Thoracic aorta (tissue), 2 donors: Measurements from ENCODE around the gene ATAD2B. TPM values are rescaled to one million over a fixed set of nuclear protein-coding genes. Genes with fewer than 3 reads are reported as not detected.

Experiments used
- ATAC-seq: fragments of 150-250 bp; one replicate; pipeline ENCODE4 v1.8.0; 2017; ENCODE audit warnings: low read depth; ENCODE audit not compliant: insufficient number of reproducible peaks, low FRiP score
- DNase-seq: peaks from one replicate; pipeline ENCODE4 v3.0.0-alpha.2; 2020; ENCODE audit warnings: low spot score
- H3K27ac ChIP-seq, 2 donors: fragments of 200-600 bp; sonication (generic); 1 replicate in 1 of 2; 2 replicates in 1 of 2; pipeline ENCODE4 v1.5.1; 2016; ENCODE audit warnings: mild to moderate bottlenecking in 2 of 2, moderate library complexity in 2 of 2
- H3K27me3 ChIP-seq: fragments of 200-600 bp; sonication (generic); replicated peaks from 2 replicates; pipeline ENCODE4 v1.6.0; 2016; ENCODE audit warnings: mild to moderate bottlenecking; ENCODE audit not compliant: insufficient read depth
- H3K36me3 ChIP-seq: fragments of 200-600 bp; sonication (generic); one replicate; pipeline ENCODE4 v1.5.1; 2016
- H3K4me1 ChIP-seq, 2 donors: fragments of 200-600 bp; sonication (generic); 1 replicate in 1 of 2; 2 replicates in 1 of 2; pipeline versions ENCODE4 v1.5.1 to v1.6.0; 2016; ENCODE audit warnings: low read depth in 2 of 2, mild to moderate bottlenecking in 1 of 2; ENCODE audit not compliant: control insufficient read depth in 1 of 2
- H3K4me3 ChIP-seq: fragments of 200-600 bp; sonication (generic); 2 replicates; pipeline ENCODE4 v1.5.1; 2016; ENCODE audit warnings: mild to moderate bottlenecking
- H3K9me3 ChIP-seq: fragments of 200-600 bp; sonication (generic); 2 replicates; pipeline ENCODE4 v1.5.1; 2016
- total RNA-seq, 2 donors: library from RNA; depleted of rRNA; stranded (reverse); fragments of >200 nt; gene quantifications; one replicate each; pipeline versions ENCODE4 v1.1.0 to v1.2.3, GENCODE V29; 2016
- TF ChIP-seq, protein P1 (sequence below): fragments of 200-600 bp; sonication (generic); IDR thresholded peaks from one replicate; pipeline ENCODE4 v1.5.1; 2019; ENCODE audit warnings: antibody characterized with exemption

ATAD2B gene
- total RNA-seq, 2 donors from 2014 or later: 38.3 to 80.7 TPM

DNA sequence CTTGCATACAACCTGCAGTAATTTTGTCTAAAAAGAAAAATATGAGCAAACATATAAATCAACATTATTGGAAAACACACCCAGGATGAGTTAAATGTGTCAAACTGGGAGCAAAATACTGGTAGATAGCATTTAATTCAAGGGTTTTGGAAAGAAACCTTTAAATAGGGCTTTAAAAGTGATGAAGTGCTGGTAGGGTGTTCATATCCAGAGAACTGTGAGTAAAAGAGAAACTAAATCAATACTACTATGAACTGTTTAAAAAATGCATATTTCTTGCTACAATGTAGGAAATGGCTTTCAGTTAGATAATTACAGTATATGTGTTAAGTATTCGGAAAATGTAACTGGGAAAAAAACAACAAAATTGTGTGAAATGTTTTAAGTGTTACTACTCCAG lies 117.8 kb downstream of the ATAD2B start:
- ATAC-seq (no peak), DNase-seq (no peak)
- H3K4me3 ChIP-seq: no peak overlapping the region
- no peaks in the 10 kb centered on the region for H3K9me3 ChIP-seq
- no peaks in the 10 kb centered on the region for H3K27me3 ChIP-seq
- TF ChIP-seq, protein P1, sequence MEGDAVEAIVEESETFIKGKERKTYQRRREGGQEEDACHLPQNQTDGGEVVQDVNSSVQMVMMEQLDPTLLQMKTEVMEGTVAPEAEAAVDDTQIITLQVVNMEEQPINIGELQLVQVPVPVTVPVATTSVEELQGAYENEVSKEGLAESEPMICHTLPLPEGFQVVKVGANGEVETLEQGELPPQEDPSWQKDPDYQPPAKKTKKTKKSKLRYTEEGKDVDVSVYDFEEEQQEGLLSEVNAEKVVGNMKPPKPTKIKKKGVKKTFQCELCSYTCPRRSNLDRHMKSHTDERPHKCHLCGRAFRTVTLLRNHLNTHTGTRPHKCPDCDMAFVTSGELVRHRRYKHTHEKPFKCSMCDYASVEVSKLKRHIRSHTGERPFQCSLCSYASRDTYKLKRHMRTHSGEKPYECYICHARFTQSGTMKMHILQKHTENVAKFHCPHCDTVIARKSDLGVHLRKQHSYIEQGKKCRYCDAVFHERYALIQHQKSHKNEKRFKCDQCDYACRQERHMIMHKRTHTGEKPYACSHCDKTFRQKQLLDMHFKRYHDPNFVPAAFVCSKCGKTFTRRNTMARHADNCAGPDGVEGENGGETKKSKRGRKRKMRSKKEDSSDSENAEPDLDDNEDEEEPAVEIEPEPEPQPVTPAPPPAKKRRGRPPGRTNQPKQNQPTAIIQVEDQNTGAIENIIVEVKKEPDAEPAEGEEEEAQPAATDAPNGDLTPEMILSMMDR: no peak
- no peaks in the 10 kb centered on the region for H3K36me3 ChIP-seq
- no peak overlapping the region for H3K27ac ChIP-seq
- H3K4me1 ChIP-seq: peaks cover 2 to 3% of the 10 kb centered on the region in 2 donors

DNA sequence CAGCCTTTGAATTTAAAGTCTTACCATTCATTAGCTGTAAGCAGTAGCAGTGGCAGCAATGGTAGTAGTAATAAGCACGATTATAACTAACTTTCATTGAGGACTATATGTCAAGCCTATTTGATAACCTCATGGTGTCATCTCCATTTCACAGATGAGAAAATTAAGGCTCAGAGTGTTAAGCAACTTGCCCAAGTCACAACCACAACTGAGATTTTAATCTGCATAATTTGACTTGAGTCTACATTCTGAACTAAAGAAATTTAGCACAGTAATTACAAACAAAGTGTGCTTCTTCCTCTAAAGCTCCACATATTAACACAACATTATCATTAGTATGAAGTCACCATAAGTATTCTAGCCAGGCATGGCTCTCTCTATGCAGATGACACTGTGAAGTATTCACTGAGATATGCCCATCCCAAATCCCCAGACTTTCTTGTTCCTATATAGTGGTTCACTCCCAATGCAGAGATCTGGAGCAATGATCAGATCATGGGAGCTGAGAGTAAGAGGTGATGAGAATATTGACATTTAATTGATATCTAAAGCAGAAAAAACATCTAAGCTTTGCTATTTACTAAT lies 120.2 kb downstream of the ATAD2B start:
- TF ChIP-seq, protein P1: no peak
- Histone ChIP-seq H3K27me3 (no peaks in the 10 kb centered on the region), H3K4me3 (no peak overlapping the region), H3K27ac (no peak overlapping the region), H3K4me1 (peaks cover 20 to 21% of the 10 kb centered on the region in 2 donors), H3K36me3 (no peaks in the 10 kb centered on the region), H3K9me3 (no peaks in the 10 kb centered on the region)
- DNase-seq (no peak), ATAC-seq (no peak)

DNA sequence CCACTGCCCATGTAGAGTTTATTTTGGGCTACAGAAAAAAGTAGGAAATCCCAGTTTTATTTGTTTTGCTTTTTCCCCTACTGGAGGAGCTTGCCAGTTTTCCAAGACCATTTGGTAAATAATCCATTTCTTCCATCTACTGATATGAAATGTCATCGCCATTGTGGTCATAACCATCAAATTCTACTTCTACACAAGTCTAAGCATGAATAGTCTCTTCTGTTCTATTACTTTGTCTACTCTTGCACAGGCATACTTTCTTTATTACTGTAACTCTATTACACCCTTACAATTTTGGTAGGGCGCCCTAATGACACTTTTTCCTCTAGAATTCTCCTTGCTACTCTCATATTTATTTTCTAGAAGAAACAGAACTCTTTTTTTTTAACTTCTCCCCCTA lies 120.7 kb downstream of the ATAD2B start:
- Histone ChIP-seq H3K9me3 (no peaks in the 10 kb centered on the region), H3K4me3 (no peak overlapping the region), H3K27me3 (no peaks in the 10 kb centered on the region), H3K4me1 (peaks cover 20 to 21% of the 10 kb centered on the region in 2 donors), H3K36me3 (no peaks in the 10 kb centered on the region), H3K27ac (no peak overlapping the region)
- ATAC-seq (no peak), DNase-seq (no peak)
- TF ChIP-seq, protein P1: no peak

DNA sequence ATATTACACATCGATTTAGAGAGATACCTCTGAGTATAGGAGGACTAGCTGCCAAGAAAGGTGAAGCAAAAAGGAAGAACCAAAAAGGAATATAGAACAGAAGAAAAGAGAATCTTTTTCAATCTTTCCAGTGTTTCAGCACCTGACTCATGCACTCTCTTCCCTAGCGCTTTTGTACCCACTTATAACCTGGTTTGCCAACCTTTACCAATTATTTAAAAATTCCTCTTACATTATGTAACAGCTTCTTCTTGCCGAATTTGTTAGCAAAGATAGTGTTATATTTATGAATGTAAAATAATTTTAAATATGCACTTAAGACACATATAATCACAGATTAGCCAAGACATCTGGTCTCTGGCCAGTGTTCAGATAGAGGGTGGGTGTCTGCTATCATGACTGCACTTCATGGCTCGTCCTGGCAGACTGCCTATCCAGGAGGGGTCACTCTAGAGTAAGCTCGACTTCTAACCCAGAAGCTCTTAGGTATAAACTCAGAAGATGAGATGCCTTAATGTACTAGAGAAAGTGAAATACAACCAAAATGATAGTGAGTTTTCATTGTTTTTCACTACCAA lies 122.9 kb downstream of the ATAD2B start:
- TF ChIP-seq, protein P1: no peak
- Histone ChIP-seq H3K4me3 (no peak overlapping the region), H3K27ac (no peak overlapping the region), H3K36me3 (no peaks in the 10 kb centered on the region), H3K4me1 (peaks cover 20 to 21% of the 10 kb centered on the region in 2 donors), H3K9me3 (no peaks in the 10 kb centered on the region), H3K27me3 (no peaks in the 10 kb centered on the region)
- DNase-seq (no peak), ATAC-seq (no peak)

DNA sequence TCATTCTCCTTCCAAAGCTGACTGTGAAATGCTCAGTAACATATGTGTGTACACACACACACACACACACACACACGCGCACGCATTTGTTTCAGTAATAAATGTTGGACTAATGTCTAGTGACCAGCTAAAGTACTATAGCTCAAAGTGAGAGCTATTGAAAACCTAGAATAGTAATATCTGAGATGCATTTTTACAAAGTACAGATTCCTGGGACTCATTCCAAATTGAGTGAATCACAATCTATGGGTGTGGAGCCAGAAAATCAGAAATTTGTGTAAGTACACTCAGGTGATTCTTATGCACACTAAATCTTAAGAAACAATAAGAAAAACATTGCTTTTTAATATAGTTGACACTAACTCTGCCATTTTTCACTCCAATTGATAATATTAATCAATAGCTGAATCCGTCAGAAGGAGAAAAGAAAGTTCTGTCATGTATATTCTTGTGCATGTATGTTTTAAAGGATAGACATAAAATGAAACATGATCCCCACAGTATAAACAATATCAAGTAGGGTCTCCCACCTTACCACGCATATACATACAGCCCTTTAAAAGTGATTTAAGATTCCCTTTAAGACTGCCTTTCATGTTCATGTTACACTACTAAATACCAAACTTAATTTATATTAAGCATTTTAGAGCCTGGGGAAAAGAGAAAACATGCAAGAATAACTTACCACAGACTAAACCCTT lies 123.5 kb downstream of the ATAD2B start:
- no peaks in the 10 kb centered on the region for H3K9me3 ChIP-seq

More for the DNA sequence above, 123.5 kb downstream of the ATAD2B start:
- Histone ChIP-seq H3K36me3 (no peaks in the 10 kb centered on the region), H3K4me1 (peaks cover 20 to 21% of the 10 kb centered on the region in 2 donors), H3K27me3 (no peaks in the 10 kb centered on the region), H3K4me3 (no peak overlapping the region), H3K27ac (no peak overlapping the region)
- ATAC-seq (no peak), DNase-seq (no peak)
- TF ChIP-seq, protein P1: no peak
